Thyroid gland (tissue), 4 donors: ENCODE results near the gene SMPX.

Experiments
- POLR2A ChIP-seq, 2 donors: fragments of 450-650 bp; IDR thresholded peaks; one replicate each; pipeline ENCODE4 v1.6.1; 2017; ENCODE audit warnings: antibody characterized with exemption in 2 of 2, mild to moderate bottlenecking in 2 of 2, moderate library complexity in 1 of 2
- TF ChIP-seq, protein P1 (sequence below), 6 experiments: fragments of 200-600 bp in 3 of 6; fragments of 450-650 bp in 3 of 6; sonication (generic) in 3 of 6; IDR thresholded peaks; one replicate each; pipeline ENCODE4 v1.5.1; 2016 to 2019; ENCODE audit warnings: antibody characterized with exemption in 6 of 6, mild to moderate bottlenecking in 2 of 6, inconsistent platforms in 1 of 6, moderate library complexity in 1 of 6

DNA sequence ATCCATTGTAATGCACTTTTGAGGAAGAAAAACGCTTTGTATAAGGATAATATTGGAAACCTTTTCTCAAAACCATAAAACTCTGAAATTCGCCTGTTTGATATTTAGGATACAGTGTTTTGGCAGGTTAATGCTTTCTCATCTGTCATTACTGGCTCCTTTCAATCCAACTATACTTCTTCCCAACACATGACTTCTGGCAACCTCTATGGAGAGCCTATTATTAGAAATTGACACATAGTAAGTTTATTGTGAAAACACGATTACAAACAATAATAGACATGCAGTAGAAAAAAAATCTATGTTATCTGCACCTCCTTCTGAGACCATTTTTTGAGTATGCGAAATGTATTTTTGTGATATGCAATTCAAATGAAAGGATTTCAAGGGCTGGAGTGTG is 95.2 kb downstream of the SMPX start:
- TF ChIP-seq, protein P1, sequence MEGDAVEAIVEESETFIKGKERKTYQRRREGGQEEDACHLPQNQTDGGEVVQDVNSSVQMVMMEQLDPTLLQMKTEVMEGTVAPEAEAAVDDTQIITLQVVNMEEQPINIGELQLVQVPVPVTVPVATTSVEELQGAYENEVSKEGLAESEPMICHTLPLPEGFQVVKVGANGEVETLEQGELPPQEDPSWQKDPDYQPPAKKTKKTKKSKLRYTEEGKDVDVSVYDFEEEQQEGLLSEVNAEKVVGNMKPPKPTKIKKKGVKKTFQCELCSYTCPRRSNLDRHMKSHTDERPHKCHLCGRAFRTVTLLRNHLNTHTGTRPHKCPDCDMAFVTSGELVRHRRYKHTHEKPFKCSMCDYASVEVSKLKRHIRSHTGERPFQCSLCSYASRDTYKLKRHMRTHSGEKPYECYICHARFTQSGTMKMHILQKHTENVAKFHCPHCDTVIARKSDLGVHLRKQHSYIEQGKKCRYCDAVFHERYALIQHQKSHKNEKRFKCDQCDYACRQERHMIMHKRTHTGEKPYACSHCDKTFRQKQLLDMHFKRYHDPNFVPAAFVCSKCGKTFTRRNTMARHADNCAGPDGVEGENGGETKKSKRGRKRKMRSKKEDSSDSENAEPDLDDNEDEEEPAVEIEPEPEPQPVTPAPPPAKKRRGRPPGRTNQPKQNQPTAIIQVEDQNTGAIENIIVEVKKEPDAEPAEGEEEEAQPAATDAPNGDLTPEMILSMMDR (IDR thresholded peaks at IDR 0.05) = no peak
- TF ChIP-seq POLR2A (IDR thresholded peaks at IDR 0.05) = no peak
